Stimulated activated CD4-positive, alpha-beta T cell treated with anti-CD3 and anti-CD28 coated beads, Interleukin-1b, Interleukin-23, amount 100 ng/mL, for 48 hours (primary cell): ENCODE results near the gene HDAC4.

ENCODE experiments used
- DNase-seq: peaks from one replicate; pipeline ENCODE4 v3.0.0-alpha.2; 2020

Gene HDAC4

DNA sequence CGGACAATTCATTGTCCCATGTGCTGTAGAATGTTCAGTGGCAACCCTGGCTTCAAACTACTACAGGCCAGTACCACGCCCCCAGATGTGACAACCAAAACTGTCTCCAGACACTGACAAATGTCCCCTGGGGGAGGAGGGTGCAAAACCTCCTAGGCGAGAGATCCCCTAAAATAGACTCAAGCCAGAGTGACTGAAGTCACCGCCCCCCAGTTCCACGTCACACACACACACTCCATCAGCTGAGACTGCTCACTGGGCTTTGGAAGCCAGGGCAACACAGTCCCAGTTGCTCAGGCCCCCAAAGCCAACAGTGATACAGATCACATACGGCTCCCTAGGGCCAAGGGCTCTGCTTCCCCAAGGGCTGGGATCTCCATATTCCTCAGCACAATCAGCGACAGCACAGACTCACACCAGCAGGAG, 19.1 kb downstream of the HDAC4 start:
- DNase-seq: peak; percentile 56

DNA sequence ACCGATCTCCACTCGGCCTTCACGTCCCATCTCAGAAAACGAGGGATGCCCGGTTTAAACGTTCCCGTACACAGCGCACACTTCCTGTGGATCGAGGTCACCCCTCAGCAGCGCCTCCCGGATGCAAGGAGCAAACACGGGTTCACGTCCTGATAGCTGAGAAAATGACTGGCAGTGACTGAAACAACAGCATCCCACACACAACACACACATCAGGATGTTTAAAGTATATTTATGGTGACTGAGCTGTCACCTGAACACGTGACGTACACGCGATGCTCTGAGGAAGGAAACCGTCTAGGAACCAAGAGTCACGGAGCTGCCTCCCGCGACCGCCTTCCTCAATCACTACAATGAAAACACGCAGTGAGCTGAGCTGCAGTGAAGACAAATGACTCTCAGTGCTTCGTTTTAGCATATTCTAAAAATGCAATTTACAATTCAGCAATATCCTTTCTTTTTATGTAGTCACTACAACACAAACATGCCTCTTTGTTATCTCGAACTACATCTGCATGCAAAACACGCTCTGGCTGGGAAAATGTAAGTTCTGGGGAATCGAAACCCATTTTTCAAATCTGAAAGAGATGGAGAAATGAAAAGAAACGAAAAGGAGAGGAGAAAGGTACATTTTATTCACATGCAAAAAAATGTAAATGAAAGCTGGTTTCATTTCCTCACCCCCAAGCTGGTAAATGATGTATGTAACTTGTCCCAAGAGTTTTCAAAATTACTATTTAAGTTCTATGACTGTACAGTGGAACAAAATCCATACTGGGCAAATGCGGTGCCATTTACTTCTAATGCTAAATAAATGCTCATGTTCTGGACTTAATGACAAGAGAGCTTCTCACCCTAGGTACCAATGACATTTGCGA, 19.8 kb downstream of the HDAC4 start:
- peak; percentile 82 for DNase-seq

DNA sequence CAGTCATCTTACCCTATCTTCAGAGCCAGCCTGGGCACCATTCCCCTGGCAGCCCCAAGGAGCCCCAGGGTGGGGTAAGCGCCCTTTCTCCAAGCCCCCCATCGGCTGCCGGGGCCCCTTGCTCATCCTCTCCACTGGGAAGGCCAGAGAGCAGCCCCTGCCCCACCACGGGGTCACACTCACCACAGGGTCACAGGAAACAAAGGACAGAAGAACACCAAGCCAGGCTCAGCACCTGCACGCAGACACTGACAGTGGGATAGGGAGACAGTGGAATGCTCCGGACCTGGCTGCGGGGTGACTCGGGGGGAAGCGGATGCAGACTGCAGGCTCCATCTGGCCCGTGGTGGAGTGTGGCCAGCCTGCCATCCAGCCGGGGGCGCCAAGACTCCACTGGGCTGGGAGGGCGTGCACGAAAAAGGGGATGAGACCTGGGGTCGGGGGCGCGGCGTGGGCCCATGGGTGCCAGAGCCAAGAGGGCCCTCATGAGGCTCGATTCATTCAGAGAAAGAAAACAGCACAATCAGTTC, 21.1 kb downstream of the HDAC4 start:
- DNase-seq: no peak

DNA sequence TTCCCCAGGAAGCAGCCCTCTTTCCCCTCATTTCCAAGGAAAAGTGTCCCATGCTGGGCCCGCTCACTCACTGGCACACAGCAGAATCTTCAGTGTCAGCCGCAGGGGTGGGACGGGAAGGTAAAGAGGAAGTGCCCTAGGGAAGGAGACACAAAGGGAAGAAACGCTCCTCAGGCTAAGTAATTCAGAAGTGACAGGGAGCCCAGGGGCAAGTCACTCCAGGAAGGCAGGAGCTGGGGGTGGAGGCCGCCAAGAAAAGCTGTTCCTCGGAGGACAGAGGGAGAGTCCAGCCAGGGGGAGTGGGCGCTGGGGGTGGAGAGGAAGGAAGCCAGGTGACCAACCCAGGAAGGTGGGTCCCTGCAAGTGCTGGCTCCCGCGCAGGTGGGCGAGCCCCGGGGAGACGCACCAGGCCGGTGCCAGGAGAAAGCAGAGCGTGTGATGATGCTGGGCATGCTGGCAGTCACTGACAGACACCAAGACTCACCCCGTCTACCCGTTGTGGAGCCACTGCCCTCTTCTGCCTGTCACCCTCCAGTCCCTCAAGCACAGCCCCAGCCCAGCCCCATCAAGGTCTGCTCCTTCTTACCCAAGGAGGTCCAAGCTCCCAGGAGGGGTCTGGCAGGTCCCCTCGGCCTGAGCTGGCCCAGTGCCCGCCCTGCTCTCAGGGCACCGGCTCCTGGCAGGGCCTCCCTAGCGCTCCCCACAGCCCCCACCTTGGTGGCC, 21.7 kb downstream of the HDAC4 start:
- no peak for DNase-seq

DNA sequence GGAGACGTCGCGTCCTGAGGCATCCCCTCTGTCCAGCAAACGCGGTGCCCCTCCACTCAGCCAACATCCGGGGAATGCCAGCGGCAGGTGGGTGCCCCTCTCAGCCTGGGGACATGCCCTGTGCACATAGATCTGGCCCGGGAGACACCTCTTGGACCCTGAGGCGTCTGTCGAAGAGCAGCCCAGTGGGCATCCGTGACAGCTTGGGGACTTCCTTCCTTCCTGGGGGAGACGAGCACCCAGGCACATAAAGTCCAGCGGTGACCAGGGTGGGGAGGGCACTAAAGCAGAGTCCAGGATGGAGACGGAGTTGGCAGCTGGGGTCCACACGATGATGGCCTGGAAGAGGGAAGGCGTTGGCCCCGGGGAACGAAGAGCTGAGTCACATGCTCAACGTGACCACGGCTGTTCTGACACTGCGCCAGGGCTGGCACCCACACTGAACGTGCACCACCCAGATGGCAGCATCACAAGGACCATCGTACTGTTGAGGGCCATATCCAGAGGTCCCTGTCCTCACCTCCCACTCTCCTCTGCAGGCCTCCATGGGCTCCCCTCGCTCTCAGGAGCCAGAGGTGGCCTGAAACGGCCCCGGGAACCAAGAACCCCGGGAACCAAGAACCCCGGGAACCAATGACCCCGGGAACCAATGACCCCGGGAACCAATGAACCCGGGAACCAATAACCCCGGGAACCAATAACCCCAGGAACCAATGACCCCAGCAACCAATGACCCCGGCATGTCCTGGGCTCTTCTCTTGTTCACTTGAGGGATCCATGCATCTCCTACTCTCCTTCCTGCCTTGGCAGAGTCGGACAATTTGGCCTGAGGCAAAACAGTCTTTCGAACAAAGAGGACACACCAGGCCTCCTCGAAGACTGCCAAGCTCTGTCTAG, 22.6 kb downstream of the HDAC4 start:
- DNase-seq: no peak

DNA sequence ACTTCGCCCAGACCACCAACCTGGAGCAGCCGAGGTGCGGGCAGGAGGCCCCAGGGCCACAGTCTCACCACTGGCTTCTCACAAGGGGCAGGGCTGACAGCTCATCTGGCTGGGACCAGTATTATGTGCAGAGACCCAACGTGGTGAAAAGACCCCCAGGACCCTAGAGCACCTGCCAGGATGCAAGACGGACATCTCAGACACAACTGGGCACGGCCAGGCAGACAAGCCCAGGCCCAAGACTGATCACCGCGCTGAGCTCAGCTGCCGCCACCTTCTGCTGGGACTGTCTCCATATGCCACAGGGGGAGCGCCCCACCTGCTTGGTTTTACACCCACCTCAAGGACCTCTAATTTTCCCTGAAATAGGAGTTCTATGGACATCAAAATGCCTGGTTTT, 23.2 kb downstream of the HDAC4 start:
- no peak for DNase-seq

DNA sequence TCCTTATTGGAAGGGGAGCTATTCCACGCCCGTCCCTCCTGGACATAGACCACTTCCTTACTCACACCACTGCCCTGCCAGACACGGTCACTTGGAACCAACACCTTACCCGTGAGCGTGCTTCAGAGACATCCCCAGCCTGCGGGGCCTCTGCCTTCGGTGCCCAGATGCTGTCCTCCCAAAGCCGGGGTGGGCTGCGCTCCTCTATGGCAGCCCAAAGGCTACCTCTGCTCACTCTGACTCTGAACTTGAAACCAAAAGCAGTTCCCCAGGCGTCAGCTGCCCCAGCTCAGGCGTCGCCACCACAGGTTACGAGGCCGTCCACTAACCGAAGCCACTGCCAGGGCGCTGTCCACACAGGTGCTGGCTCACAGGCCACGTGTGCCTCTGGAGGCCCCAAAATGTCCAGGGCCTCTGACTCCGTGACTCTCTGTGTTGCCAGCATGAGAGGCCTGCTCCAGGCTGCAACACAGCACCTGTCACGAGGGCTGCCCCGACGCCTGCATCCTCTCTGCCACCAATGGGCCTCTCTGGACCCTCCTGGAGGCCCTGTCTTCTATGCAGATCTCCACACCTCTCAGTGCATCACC, 23.8 kb downstream of the HDAC4 start:
- no peak for DNase-seq

DNA sequence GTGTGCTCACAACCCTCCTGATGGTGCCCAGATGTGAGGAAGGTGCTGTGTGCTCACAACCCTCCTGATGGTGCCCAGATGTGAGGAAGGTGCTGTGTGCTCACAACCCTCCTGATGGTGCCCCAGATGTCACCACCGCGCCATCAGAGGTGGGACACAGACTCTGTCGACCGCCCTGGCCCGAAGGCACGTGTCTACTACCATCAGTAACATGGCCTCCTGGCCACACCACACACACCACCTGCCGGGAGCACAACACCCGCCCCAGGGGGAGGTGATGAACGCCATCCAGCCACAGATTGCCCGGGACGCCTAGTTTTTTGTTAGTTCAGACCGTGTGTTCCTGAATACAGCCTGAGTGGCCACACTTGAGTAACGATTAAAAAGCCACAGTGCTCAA, 24.5 kb downstream of the HDAC4 start:
- DNase-seq: no peak

DNA sequence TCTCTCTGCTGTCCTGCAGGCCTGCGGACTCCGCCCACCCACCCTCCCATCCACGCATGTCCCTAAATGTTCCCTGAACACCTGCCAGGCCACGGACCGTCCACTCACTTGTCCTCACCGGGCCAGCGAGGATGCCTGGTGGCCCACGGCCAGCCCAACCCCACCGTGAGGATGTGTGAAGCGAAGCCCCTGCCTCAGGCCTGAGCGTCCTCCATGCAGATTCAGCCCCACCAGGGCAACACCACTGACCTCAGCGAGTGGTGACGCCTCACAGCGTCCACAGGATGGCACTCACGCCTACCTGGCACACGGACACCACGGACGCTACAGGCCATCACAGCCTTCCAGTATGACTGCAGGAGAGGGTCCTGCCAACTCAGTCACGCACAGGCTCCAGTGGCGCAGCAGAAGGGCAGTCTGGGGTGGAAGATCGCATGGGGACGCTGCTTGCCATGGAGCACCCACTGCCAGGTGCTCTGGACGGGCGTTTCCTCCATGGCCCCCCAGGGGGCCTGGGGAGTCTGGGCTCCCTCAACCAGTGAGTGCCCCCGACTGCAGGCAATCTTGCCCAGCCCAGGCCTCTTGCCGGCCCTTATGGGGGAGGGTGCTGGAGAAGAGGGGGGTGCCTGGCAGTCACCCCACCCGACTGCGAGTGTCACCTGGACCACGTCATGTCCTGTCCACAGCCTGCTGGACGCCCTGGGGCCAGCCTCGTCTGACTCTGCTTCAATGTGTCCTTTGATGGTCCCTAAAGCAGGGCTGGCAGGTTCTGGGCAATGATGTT, 25.4 kb downstream of the HDAC4 start:
- no peak for DNase-seq

DNA sequence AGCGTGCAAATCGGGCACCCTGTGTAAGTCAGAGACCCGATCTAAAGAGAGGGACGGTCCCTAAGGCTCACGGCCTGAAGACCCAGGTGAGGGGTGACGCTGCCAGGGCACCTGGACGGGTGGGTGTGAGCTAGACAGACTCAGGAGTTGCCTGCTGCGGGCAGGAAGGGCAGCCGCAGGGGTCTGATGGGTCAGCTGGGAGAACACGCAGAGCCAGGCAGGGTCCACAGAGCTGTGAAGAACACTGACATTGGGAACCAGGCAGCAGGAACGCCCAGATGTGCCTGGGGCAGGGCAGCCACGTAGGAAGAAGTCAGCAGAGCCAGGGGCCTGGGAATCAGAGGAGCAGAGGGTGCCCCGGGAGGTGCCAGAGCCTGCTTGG, 25.9 kb downstream of the HDAC4 start:
- DNase-seq: no peak

DNA sequence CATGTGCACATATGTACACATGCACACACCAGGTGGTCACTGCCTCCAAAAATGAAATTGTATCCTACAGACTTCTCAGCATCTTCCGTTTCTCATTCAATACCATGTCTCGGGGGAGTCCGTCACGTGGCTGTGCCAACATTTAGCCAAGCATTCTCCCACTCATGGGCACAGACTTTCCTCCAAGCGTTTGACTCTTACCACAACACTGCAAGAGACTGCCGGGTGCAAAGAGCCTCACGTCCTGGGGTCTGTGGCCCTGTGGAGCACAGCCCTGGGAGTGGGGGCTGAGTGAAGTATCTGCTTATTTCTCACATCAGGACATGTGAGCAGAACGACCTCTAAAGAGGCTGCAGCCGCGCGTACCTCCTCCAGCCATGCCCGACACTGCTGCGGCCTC, 28.0 kb downstream of the HDAC4 start:
- no peak for DNase-seq

DNA sequence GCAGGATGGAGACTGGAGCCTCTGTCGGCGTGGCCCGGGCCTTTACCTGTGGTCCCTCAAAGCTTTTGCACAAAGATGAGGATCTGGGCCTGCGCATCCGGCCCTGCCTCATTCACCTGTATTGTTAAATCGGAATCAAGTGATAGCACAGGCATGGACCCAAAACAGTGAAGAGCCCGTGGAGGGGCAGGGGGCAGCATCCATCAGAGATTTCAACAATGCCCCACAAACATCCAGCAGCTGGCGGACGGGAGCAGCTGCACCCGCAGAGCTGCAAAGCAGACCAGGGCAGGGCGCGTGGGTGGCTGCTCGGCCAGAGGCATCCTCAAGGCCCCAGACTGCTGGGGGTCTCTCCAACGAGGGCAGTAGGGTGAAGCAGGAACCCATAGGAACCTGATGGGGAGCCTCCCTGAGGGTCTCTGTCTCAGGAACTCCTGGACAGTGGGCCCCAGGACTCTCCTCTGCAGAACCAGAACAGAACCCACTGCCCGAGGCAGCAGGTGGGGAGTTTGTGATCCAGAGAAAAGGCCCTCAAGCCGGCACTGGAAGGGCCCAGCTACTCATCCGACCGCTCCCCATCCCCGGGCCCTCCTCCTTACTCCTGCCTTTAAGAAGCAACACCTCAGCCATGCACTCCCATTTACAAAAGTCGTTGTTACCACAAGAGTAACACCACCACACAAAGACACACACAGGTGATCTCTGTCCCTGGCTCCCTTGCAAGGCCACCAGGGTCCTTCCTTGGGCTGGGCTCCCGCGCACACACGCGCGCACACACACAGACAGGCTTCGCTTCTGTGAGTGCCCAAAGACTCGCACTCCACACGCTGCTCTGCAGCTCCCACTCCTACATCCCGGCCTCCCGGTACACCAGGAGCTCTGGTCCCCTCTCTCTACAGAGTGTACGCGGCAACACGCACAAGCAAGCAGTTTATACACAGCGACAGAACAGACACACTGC, 28.8 kb downstream of the HDAC4 start:
- no peak for DNase-seq

DNA sequence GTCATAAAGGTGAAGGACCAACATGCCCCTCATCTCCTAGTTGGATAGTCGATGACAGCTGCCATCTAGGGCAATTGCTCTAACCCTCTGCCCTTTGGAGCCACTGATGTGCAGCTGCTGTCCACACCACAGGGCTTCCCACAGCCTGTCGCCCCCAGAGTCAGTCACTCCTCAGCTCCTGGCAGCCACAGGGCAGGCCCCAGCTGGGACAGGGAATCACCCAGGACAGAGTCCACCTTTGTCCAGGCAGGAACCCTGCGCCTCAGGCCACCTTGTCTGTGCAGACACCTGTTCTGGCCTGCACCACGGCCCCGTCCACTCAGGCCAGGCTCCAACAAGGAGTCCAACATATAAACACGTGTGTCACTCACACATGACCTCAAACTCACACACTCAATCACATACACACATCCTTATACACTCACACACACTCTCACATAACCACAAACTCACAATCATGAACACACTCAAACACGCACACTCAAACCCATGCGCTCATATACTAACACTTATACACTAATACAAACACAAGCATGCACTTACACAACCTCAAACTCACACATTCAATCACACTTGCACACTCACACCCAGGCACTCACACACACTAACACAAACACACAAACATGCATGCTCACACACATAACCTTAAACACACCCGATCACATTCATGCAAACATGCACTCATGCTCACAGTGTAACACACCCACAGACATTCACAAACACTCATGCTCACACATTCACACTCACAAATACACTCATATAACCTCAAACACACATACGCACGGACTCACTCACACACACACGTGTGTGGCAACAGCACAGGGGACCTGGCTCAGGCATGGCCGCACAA, 29.7 kb downstream of the HDAC4 start:
- DNase-seq: no peak

DNA sequence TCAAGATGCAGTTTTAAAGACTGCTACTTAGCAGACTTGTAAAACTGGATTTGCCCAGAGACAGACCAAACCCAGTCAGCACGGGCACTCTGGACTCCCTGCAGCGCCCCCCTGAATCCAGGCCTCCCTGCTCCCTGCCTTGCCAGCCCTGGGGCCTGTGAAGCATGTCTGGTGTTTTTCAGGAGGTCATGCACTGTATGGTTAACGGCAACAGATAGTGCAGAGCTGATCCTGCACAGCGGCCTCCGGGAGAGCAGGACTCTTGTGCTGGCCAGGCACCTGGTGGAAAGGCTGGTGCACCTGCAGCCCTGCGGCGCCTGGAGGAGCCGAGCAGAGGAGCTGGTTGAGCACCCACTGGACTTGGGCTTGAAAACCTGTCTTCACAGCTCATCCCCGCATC, 30.4 kb downstream of the HDAC4 start:
- DNase-seq: no peak

DNA sequence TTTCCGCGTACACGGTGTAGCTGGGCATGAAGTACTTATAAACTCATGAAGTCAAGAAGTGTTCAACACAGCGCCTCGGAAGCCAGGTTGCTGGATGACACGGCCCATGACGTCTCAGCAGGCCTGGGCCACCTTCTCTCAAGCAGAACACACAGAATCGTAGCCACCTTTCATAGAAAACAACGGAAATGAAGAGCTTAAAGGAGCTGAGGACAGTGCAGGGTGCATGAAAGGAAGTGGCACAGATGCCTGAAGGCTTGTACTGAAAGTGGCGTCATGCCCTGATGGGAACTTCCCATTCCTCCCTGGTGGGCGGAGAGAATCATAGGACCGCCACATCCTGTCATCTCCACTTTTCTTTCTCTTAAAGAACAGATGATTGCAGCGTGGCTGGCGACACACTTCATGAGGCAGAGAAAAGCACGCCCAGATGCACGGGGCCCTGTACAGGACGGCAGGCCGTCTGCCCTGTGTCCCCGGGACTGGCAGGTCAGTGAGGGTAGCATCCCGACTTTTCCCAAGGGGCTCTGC, 31.1 kb downstream of the HDAC4 start:
- peak; percentile 88 for DNase-seq

DNA sequence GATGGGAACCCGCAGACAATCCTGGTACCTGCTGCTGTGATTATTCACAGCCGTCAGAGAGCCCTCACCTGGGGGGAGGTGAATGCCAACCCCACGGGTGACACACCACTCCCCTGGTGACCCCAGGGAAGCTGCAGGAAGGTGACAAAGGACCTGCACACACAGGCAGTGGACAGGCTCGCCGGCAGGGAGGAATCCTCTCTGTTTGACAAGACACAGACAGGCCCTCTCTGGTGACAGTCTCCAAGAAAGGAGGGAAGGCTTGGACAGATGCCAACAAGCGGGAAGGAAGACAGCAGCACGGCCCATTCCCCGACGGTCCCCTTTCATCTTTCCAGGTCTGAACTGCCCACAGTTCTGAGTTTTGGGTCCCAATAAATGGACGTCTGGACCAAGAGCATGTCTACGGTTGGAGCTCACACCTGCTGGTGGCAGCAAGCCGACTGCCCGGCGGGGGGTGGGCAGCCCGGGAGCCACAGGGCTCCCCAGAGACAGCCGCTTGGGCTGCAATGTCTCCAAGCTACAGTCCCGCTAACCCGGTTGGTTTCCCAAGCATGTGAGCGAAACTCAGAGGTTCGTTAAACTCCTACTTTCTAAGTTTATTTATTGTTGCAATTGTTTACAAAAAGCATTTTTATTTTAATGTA, 31.8 kb downstream of the HDAC4 start:
- DNase-seq: no peak

DNA sequence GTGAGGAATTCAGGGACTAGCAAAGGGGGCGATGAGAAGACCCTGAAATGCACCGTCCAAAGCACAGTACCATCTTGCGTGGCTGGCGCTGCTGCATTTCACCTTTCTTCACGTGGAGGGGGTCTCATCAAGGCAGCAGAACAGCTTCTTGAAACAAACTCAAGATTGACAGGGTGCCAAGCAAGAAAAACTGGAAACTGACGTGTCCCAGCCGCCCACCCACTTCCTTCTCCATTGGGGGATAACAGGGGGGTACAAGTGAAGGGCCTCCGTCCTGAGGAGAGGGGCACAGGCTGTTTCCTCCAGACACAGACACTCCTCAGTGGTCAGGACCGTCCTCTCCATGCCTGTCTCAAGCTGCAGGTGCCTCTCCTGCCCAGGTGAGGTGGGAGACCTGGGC, 32.5 kb downstream of the HDAC4 start:
- DNase-seq: no peak

DNA sequence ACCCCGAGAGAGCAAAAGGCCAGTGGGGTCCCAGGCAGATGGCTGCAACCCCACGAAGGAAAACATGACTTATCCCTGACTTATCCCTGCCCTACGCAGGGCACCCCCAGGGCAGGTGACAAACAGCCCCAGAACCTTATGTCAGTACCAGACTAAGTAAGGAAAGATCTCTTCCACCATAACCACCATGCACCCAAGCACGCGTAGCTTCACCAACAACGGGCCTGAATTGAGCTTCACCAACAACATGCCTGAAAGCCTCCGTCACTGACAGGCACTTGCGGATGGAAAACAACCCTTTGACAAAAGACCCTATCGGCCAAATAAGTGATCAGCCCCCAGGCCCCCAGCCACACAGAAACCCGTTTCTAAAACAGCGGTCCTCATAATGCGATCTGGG, 34.1 kb downstream of the HDAC4 start:
- no peak for DNase-seq
